ENCODE measurements around the gene PTPRN2. TPM values are rescaled to one million over a fixed set of nuclear protein-coding genes. Genes with fewer than 3 reads are reported as not detected.

The PTPRN2 gene
- total and polyA plus RNA-seq, 2 donors (not counting 3 experiments of a cell fraction or from before 2014, with no cell fraction given) = 0.62 to 0.88 TPM

DNA sequence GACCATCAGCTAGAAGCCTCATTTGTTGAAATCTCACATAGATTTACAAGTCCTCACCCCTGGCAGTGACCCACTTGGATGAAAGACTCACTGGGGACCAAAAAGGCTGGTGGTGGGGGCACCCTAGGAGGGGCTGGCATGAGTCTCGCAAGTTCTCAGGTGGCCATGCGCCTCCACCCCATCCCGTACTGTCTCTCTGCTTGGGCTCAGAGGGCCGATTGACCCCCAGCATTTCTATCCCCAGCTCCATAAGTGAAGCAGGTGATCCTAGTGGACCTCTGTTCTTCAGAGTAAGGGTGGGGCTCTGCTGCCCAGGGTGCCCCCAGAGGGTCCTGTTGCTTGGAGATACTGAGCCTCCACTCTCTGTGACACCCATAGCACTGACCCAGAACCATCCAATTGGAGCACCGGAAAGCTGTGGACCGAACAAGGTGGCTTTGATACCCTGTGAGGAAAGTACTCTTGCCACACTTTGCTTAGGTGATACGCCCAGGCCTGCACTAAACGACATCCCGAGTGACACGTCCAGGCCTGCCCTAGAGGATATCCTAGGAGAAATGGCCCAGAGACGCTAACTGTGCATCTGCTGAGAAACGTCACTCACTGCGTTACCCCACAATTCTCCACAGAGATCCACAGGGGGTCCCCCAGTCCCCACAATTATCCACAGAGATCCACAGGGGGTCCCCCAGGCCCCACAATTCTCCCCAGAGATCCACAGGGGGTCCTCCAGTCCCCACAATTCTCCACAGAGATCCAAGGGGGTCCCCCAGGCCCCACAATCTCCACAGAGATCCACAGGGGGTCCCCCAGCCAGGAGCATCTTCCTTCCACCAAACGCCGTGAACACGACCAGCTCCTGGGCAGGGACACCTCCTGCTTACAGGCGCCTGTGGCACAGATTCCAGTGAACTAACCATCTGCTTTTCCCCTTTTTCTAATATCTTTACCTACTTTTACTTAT, 262.9 kb downstream of the PTPRN2 start:
- Histone ChIP-seq H3K4me3 (replicated peaks in 1 of 3; ENCODE audit: insufficient read depth in 1 of 3, low read depth in 1 of 3, low read length in 3 of 3) (no peak overlapping the region), H3K9me3 (replicated peaks; ENCODE audit: control insufficient read depth, insufficient read depth, low read length) (peaks cover 7% of the 10 kb centered on the region), H3K9me1 (replicated peaks; ENCODE audit: control insufficient read depth, extremely low read depth, insufficient read depth, low read length) (no peaks in the 10 kb centered on the region), H3K4me1 (ENCODE audit: control insufficient read depth, extremely low read depth, insufficient read depth, low read length) (no peaks in the 10 kb centered on the region), H3K79me2 (ENCODE audit: control insufficient read depth, insufficient read depth, low read length) (no peaks in the 10 kb centered on the region), H3K9ac (replicated peaks; ENCODE audit: extremely low read depth, insufficient read depth, low read length) (no peak overlapping the region), H2AFZ (ENCODE audit: low read depth, low read length) (no peak overlapping the region), H4K20me1 (replicated peaks; ENCODE audit: control insufficient read depth, extremely low read depth, insufficient read depth, low read length) (no peaks in the 10 kb centered on the region), H3K4me2 (ENCODE audit: insufficient read depth, low read length) (no peak overlapping the region), H3K36me3 (ENCODE audit: control insufficient read depth in 2 of 2, extremely low read depth in 1 of 2, insufficient read depth in 2 of 2, low read length in 2 of 2) (no peaks in the 10 kb centered on the region), H3K27me3 (ENCODE audit: control insufficient read depth in 2 of 2, insufficient read depth in 2 of 2, low read length in 2 of 2) (no peaks in the 10 kb centered on the region), H3K27ac (ENCODE audit: insufficient read depth, low read depth, low read length) (no peak overlapping the region)
- intact Hi-C loops (cut with micrococcal nuclease) = no loop called here
- no TSS peak for BruUV-seq (replicated peaks)
- dilution Hi-C loops (cut with MboI; ENCODE audit: extremely low pct_ligation_motif_present, low sequenced_read_pairs) = no loop called here
- POLR2A ChIA-PET = no interaction called here
- no peak for FAIRE-seq
- TF ChIP-seq EZH2 (IDR thresholded peaks at IDR 0.05; ENCODE audit: borderline replicate concordance, low read depth, low read length, severe bottlenecking) (no peak), GATA2 (IDR thresholded peaks at IDR 0.05; ENCODE audit: insufficient read depth, insufficient read length, low read depth, low read length) (no peak), MYC (IDR thresholded peaks at IDR 0.05; ENCODE audit: low read depth, low read length) (no peak), FOS (IDR thresholded peaks at IDR 0.05; ENCODE audit: borderline replicate concordance, insufficient read depth, low read length) (no peak), JUN (IDR thresholded peaks at IDR 0.05; ENCODE audit: borderline replicate concordance, insufficient read depth, insufficient read length, low read depth) (no peak), POLR2AphosphoS5 (IDR thresholded peaks at IDR 0.05; ENCODE audit: insufficient read depth, low read depth, low read length) (no peak)
- TF ChIP-seq, protein P1, sequence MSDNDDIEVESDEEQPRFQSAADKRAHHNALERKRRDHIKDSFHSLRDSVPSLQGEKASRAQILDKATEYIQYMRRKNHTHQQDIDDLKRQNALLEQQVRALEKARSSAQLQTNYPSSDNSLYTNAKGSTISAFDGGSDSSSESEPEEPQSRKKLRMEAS (IDR thresholded peaks at IDR 0.05; ENCODE audit: insufficient read depth, insufficient read length) = no peak
- TF ChIP-seq, protein P2, sequence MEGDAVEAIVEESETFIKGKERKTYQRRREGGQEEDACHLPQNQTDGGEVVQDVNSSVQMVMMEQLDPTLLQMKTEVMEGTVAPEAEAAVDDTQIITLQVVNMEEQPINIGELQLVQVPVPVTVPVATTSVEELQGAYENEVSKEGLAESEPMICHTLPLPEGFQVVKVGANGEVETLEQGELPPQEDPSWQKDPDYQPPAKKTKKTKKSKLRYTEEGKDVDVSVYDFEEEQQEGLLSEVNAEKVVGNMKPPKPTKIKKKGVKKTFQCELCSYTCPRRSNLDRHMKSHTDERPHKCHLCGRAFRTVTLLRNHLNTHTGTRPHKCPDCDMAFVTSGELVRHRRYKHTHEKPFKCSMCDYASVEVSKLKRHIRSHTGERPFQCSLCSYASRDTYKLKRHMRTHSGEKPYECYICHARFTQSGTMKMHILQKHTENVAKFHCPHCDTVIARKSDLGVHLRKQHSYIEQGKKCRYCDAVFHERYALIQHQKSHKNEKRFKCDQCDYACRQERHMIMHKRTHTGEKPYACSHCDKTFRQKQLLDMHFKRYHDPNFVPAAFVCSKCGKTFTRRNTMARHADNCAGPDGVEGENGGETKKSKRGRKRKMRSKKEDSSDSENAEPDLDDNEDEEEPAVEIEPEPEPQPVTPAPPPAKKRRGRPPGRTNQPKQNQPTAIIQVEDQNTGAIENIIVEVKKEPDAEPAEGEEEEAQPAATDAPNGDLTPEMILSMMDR (IDR thresholded peaks at IDR 0.05; ENCODE audit: extremely low read depth in 1 of 2, insufficient read depth in 1 of 2, low read depth in 1 of 2, low read length in 2 of 2) = no peak
- DNase-seq (ENCODE audit: low read depth, low spot score) = no peak
- CTCF ChIA-PET = no interaction called here

Measured in endothelial cell of umbilical vein (primary cell).